ENCODE results near the gene S100A2. TPM values are rescaled to one million over a fixed set of nuclear protein-coding genes. Genes with fewer than 3 reads are reported as not detected.

S100A2 gene
- total RNA-seq, 1 donor from 2014 or later: 24.8 TPM

DNA sequence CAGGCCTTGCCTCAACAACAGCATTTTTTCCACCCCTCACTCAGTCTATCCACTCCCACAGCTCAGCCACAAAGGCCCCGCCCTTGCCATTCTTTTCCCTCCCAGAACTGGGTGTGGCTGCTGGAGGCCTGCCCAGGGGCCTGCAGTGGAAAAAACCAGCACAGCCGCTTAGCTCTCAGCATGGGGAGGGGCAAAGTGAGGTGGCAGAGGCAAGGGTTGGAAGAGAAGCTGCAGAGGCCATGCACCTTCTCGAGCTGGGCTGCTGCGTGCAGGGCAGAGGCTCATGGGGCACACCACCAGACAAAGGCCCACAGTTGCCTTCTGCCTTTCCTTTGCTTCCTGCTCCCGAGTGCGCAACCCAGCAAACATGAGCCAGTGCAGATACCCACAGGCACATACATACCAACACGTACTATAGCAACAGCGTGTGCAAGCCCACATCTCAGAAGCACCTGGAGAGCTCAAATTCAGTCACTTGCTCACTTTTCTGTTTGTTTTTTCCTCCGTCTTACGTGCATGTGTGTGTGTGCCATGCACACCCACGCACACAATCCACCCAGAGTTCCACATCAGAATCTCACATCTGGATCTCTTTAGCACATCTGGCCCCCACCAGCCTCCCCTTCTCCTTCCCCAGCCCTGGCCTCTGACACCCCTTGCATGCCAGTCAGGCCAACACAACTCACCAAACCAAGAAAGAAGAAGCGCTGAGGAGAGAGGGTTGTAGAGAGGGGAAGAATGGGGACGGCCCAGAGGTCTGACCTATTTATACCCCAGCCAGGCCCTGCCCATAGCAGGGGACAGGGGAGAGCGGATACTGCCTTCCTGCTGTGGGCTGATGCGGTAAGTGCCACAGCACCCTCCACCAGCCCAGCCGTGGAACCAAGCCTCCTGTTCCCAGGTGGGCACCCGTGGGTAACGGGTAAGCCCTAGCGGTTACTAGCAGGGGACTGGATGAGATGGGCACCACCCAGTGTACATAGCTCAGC, 20.3 kb downstream of the S100A2 start, which contains the start of gene S100A4:
S100A4 (minus strand) TSS at position 740 of the 989 bp plus-strand sequence. CDS start 1,012 bp downstream, outside the sequence.
- TF ChIP-seq, protein P1, sequence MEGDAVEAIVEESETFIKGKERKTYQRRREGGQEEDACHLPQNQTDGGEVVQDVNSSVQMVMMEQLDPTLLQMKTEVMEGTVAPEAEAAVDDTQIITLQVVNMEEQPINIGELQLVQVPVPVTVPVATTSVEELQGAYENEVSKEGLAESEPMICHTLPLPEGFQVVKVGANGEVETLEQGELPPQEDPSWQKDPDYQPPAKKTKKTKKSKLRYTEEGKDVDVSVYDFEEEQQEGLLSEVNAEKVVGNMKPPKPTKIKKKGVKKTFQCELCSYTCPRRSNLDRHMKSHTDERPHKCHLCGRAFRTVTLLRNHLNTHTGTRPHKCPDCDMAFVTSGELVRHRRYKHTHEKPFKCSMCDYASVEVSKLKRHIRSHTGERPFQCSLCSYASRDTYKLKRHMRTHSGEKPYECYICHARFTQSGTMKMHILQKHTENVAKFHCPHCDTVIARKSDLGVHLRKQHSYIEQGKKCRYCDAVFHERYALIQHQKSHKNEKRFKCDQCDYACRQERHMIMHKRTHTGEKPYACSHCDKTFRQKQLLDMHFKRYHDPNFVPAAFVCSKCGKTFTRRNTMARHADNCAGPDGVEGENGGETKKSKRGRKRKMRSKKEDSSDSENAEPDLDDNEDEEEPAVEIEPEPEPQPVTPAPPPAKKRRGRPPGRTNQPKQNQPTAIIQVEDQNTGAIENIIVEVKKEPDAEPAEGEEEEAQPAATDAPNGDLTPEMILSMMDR (conservative IDR thresholded peaks at IDR 0.05; ENCODE audit: low read depth, low read length): no peak
- no peak within 1 kb of the TSS for H3K4me3 ChIP-seq (ENCODE audit: low read depth, low read length)

DNA sequence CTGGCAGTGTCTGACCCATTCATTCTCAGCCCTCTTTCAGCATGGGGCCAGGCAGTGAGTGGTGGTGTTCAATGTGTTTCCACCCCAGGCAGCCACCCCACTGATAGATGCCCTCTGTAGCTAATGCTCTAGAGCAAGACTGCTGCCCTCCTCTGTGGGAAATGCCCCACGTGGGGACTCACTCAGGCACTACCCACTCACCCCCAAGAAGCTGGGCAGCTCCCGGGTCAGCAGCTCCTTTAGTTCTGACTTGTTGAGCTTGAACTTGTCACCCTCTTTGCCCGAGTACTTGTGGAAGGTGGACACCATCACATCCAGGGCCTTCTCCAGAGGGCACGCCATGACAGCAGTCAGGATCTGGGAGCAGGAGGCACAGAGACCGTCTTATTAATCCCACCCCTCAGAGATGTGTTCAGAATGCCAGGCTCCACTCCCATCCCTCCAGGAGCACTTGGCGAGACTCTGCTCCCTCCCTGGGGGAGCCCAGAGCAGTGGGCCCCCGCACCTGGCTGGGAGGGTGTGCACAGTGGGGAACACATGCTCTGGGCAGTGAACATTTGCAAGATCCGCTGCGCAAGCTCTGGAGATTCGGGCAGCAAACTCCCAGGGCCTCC, 21.1 kb downstream of the S100A2 start:
- no peak for DNase-seq (ENCODE audit: low read depth)
- TF ChIP-seq, protein P1 (conservative IDR thresholded peaks at IDR 0.05; ENCODE audit: low read depth, low read length): no peak
- H3K4me3 ChIP-seq (ENCODE audit: low read depth, low read length): peak overlapping the region; percentile 7

More for the DNA sequence above, 20.3 kb downstream of the S100A2 start, which contains the start of gene S100A4:
- DNase-seq (ENCODE audit: low read depth): peak; percentile 49

DNA sequence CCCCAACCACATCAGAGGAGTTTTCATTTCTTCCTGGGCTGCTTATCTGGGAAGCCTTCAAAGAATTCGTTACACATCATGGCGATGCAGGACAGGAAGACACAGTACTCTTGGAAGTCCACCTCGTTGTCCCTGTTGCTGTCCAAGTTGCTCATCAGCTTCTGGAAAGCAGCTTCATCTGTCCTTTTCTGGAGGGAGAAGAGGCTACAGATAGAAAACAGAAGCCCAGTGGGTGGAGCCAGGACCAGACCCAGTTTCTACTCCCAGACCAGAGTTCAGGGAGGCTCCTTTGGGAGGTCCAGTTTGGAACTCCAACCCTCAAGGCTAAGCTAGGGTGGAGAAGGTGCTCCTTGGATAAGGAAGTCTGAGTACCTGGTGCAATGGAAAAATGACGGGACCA, 21.9 kb downstream of the S100A2 start:
- DNase-seq (ENCODE audit: low read depth): no peak
- H3K4me3 ChIP-seq (ENCODE audit: low read depth, low read length): no peak overlapping the region
- TF ChIP-seq, protein P1 (conservative IDR thresholded peaks at IDR 0.05; ENCODE audit: low read depth, low read length): no peak

DNA sequence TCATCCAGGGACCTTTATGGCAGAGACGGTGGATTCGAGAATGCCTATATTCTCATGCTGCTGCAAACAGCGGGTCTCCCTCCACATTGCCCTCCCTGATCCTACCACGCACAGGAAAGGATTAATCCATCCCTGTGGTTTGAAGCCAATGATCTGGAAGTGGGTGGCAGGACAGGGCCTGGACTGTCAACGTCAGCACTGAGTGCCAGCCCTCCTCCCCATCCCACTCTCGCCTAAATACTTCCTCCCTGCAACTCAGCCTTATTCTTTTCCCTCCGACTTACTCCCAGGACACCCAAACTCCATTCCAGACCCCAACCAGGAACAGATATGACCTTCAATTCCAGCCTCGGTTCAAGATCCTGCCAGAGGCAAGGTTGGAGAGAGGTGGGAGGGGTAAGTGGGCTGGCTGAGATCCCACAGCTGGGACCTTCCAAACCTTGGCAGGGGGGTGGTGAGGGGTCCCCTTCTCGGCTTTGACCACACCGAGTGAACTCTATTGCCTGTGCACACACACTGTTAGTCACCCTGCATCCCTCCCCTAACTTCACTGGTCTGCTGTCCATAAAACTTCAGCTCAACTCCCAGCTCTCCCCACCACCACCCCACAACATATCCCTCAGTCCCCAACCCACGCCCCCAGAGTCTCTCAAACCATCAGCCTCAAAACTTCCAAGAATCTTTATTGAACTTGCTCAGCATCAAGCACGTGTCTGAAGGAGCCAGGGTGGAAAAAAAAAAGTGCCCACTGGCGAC, 22.5 kb downstream of the S100A2 start:
- DNase-seq (ENCODE audit: low read depth): no peak
- TF ChIP-seq, protein P1 (conservative IDR thresholded peaks at IDR 0.05; ENCODE audit: low read depth, low read length): no peak
- no peak overlapping the region for H3K4me3 ChIP-seq (ENCODE audit: low read depth, low read length)

DNA sequence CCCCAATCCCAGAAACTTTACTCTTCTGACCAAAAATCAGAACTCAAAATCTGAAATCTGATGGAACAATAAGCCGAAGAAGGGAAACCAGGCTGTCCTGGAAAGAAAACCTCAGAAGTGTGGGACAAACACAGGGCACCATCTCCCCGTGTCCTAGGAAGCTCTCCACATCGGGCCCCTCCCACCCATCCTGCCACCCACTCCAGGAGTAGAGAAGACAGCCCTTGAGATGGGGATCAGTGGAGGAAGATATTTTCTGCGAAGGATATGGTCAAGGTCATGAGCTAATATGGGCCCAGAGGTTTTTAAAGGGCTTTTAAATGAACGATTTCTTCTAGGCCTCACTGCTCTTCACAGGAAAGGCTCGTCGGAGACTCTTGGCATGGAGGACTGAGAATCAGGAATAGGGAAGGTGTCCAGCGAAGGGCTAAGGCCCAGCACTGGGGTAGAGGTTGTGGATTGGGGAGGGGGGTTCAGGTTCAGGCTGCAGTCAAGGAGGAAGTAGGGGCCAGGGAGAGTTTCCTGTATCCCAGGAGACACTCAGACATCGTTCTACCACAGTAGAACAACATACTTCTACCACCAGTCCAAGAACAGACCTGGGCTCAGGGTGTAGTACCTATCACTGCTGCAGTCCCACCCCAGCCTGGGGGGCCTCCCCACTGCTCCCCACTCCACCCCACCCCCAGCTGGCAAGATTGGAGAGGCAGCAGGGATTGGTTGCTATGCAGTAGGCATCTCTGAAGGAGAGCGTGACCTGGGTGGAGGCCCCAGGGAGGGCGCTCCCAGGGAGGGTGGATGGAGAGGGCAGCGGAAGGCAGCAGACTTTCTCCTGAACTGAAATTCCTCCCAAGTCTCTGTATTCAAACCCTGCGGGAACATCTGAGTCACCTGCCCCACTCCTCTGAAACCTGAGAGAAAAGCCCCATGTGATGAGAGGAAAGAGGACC, 23.7 kb downstream of the S100A2 start:
- DNase-seq (ENCODE audit: low read depth): no peak
- H3K4me3 ChIP-seq (ENCODE audit: low read depth, low read length): no peak overlapping the region
- TF ChIP-seq, protein P1 (conservative IDR thresholded peaks at IDR 0.05; ENCODE audit: low read depth, low read length): no peak
